GM18858 (cell line): ENCODE results near the gene PI4KA.
"Not testable (repeated sequence)": the region's sequence is repeated elsewhere in the genome, so short reads cannot be mapped to it uniquely, and the experiment has no call there.

Experiments used
- ATAC-seq: cut with Tn5 transposase; IDR thresholded peaks from one replicate; pipeline ENCODE4 v1.9.1; 2021; ENCODE audit not compliant: unreplicated experiment

Gene PI4KA

DNA sequence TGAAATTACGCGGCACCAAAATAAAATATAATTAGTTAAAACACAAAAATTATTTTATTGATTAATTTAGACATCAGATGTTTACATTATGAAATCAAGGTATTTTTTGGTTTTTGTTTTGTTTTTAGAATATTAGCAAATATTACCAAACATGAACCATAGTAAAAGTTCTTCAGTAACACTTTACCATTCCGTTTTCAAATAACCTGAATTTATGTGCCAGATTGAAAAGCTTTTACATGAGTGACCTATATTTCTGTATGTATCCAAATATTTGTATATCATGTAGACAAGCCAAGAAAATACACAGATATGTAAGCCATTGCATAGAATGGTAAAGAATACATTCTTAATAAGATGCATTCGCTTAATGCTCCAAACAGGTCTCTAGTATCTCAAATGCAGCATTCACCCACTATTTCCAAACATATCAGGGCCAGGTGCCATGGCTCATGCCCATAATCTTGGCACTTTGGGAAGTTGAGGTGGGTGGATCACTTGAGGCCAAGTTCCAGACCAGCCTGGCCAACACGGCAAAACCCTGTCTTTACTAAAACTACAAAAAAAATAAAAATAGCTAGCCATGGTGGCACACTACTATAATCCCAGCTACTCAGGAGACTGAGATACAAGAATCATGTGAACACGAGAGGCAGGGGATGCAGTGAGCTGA, 187.1 kb downstream of the PI4KA start:
- ATAC-seq = no peak

DNA sequence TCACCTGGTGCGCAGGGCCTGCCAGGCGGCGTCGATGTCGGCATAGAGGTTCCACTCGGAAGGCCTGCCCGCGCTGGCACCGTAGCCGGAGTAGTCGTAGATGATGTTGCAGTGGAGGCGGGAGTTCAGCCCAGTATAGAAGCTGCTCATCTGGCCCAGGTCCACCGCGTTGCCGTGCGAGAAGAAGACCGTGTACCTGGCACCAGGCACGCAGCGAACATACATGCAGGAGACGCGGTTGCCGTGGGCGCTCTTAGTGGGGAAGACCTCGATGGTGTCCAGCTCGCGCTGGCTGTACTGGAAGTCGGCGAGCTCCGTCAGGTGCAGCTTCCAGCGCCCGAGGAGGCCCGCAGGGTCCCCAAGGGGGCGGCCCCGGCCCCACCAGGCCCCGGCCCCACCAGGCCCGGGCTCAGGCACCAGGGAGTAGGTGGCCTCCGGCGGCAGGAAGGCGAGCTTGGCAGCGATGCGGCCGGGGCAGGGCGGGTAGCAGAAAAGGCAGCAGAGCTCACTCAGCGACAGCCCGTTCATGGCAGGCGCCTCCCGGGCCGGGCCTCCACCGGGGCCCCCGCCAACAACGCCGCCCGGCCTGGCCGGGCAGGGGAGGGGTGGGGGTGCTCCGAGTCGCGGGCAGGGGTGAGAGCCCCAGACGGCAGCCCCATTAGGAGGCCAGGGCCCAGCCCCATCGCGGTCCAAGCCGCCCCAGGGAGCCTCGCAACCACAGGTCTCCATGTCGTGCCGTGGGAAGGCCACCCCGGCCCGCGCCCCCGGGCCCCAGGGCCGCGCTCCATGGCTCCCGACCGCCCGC, 188.0 kb downstream of the PI4KA start:
- not testable (repeated sequence) for ATAC-seq

DNA sequence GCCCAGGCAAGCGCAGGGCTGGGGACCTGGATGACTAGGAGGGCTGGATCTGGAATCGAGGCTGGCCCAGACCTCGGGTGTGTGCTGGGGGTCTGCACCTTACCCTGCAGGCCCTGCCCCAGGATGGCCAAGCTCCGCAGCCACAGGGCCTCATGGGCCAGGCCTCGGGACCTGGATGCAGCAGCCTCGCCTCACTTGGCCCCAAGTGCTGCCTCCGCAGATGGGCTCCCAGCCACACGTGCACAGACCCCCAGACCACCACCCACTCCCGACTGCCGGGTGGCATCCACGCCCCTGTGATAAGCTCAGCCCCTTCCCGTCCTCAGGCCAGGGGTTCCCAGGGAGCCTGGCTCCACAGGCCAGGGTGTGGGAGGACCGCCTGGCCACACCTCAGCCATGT, 188.7 kb downstream of the PI4KA start:
- not testable (repeated sequence) for ATAC-seq

GRCh38 chr22:20669471-20669870, 189.1 kb downstream of the PI4KA start:
- ATAC-seq = not testable (repeated sequence)

- not testable (repeated sequence) for ATAC-seq
Measured at GRCh38 chr22:20668769-20669168, 189.8 kb downstream of the PI4KA start.

- not testable (repeated sequence) for ATAC-seq
Measured at GRCh38 chr22:20668226-20668625, 190.4 kb downstream of the PI4KA start.

- not testable (repeated sequence) for ATAC-seq
Measured at GRCh38 chr22:20667548-20667947, 191.1 kb downstream of the PI4KA start.

DNA sequence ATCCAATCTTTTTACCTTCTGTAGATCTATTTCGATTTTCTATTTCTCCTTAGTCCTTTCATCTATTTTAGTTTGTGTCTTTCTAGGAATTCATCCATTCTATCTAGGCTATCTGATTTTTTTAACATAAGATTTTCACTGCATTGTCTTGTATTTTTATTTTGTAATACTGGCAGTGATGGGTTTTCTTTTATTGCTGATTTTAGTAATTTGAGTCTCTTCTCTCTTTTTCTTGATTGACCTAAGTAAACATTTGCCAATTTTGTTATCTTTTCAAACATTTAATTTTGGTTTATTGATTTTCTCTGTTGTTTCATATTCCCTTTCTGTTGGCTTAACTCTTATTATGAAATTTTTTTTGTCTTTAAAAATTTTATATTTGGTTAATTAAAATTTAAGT, 192.1 kb downstream of the PI4KA start:
- ATAC-seq = no peak

DNA sequence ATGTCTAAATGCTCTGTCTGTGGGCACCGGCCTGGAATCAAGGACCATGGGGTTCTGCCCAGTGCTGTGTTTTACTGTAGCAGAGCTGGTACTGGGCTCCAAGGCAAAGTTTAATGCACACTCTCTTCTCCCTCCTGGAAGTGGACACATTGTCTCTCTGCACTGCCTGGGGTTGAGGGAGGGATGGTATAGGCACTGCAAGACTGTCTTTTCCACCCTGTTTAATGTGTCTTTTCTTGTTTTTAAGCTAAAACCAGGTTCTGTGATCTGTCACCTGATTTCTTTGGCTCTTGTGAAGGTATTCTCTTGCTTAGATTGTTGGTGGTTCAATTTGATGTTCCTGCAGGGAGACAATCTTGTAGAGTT, 194.0 kb downstream of the PI4KA start:
- ATAC-seq = no peak

DNA sequence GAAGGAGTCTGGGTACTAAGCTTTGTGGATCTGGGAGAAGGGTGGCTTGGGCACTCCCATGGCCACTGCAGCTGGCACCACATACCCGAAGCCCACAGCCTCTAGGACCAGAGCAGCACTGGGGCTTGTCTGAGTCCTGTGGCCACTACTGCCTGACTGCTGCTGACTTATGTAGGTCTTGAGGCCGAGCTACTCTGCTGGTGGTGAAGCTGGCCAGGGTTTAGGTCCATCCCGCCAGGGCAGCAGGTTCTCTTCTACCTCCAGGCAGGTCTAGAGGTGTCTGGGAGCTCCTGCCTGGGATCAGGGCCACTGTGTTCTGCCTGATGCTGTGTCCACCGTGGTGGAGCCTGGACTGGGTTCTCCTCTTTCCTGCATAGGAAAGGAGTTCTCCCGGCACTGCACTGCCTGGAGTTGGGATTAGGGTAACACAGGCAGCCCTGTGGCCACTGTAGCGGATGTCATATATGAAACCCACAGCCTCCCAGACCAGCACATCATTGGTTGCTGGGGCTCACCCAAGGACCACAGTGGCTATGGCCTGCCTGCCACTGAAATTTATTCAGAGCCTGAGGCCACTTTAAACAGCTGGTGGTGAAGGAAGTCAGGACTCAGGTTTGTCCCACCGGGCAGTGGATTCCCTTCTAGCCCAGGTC, 194.5 kb downstream of the PI4KA start:
- no peak for ATAC-seq

GRCh38 chr22:20663137-20663828, 195.3 kb downstream of the PI4KA start:
- no peak for ATAC-seq

GRCh38 chr22:20662524-20663036, 196.0 kb downstream of the PI4KA start:
- ATAC-seq = not testable (repeated sequence)

GRCh38 chr22:20661473-20661872, 197.1 kb downstream of the PI4KA start:
- no peak for ATAC-seq

- no peak for ATAC-seq
Measured at GRCh38 chr22:20660441-20661054, 198.1 kb downstream of the PI4KA start.

DNA sequence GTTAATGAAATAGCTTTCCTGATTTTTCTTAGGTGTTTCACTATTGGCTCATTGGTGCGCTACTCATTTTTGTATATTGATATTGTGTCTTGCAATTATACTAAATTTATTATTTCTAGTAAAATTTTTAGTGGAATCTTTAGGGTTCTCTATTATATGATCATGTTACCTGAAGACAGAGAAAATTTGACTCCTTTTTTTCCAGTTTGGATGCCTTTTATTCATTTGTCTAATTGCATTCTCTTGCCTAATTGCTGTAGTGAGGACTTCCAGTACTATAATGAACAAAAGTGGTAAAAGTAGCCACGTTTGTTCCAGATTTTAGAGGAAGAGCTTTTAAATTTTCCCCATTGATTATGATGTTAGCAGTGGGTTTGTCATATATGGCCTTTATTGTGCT, 198.7 kb downstream of the PI4KA start:
- ATAC-seq = no peak

DNA sequence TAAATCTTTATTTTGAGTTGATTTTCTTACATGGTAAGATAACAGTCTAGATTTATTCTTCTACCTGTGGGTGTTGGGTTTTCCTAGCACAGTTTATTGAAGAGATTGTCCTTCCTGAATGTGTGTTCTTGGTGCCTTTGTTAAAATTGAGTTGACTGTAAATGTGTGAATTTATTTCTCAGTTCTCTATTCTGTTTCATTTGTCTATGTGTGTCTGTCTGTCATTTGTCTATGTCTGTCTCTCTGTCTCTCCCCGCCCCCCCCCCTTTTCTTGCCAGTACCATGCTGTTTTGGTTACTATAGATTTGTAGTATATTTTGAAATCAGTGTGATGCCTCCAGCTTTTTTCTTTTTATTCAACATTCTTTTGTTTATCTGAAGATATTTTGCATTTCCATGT, 199.4 kb downstream of the PI4KA start:
- ATAC-seq = no peak

DNA sequence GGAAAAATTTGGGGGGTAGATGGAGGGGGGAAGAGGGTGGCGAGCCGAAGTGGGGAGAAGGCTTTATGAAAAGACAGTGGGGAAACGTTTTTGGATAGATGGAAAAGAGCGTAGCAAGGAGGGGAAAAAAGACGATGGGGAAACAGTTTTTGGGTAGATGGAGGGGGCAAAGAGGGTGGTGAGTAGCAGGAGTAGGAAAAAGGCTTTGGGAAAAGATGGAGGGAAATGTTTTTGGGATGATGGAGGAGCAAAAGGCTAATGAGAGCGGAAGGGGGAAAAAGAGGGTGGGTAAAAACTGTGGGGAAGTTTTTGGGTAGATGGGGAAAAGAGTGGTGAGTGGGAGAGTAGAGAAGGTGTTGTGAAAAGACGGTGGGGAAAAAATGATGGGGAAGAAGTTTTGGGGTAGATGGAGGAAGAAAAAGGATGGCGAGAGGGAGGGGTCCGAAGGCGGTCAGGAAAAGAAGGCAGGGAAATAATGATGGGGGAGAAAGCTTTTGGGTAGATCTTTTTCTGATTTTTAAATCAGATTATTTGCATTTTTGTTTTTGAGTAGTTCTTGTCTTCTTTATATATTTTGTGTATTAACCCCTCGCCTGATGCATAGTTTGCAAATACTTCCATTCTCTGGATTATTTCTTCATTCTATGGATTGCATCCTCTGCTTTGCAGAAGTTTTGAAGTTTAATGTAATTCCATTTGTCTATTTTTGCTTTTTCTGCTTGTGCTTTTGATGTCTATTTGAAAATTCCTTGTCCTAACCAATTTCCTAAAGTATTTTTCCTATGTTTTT, 200.0 kb downstream of the PI4KA start:
- ATAC-seq = no peak

DNA sequence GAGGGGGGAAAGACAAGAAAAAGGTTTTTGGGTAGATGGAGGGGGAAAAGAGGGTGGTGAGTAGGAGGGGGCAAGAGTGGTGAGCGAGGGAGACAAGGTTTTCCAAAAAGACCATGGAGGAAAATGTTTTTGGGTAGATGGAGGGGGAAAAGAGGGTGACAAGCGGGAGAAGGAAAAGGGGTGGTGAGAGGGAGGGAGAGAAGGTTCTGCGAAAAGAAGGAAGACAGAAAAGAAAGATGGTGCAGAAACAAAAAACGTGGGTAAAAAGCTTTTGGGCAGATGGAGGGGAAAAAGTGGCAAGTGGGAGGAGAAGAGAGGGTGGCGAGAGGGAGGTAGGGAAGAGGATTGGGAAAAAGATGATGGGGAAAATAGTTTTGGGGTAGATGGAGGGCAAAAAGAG, 200.6 kb downstream of the PI4KA start:
- no peak for ATAC-seq
